Measurements from ENCODE around the gene ASPA.

GRCh38 chr17:3527468-3527867 lies 51.7 kb downstream of the ASPA start:
- no peak for TF ChIP-seq EZH2phosphoT487 (IDR thresholded peaks at IDR 0.05; ENCODE audit: borderline replicate concordance, low read depth)
- no peak for TF ChIP-seq CTCF (IDR thresholded peaks at IDR 0.05)
- TF ChIP-seq RAD21 (IDR thresholded peaks at IDR 0.05; ENCODE audit: low read length), result no peak
- no peak for TF ChIP-seq GATA2 (CRISPR knock-in tag; IDR thresholded peaks at IDR 0.05)
- no peak for TF ChIP-seq POLR2AphosphoS5 (IDR thresholded peaks at IDR 0.05; ENCODE audit: low read depth, low read length)
- TF ChIP-seq YY1 (IDR thresholded peaks at IDR 0.05; ENCODE audit: low read depth), result no peak
- TF ChIP-seq CHD2 (IDR thresholded peaks at IDR 0.05; ENCODE audit: low read length, partially characterized antibody), result no peak
- TF ChIP-seq SMC3 (IDR thresholded peaks at IDR 0.05; ENCODE audit: low read depth, low read length), result no peak
- TF ChIP-seq RXRA (IDR thresholded peaks at IDR 0.05; ENCODE audit: borderline replicate concordance, low read depth), result no peak
- no peak for TF ChIP-seq GABPA (IDR thresholded peaks at IDR 0.05; ENCODE audit: low read depth)
- TF ChIP-seq EP300 (IDR thresholded peaks at IDR 0.05; ENCODE audit: borderline replicate concordance in 1 of 2, low read depth in 1 of 2, low read length in 1 of 2), result no peak
- no peak for TF ChIP-seq TEAD4 (IDR thresholded peaks at IDR 0.05; ENCODE audit: borderline replicate concordance, insufficient read depth)
- no peak for TF ChIP-seq ZBTB33 (IDR thresholded peaks at IDR 0.05; ENCODE audit: borderline replicate concordance, low read depth)

All from SK-N-SH (cell line).